ENCODE measurements around the gene CD84. TPM values are rescaled to one million over a fixed set of nuclear protein-coding genes. Genes with fewer than 3 reads are reported as not detected.

Gene CD84
- total RNA-seq, 2 donors from 2014 or later: 1.3 to 3.0 TPM

- Histone ChIP-seq H3K27ac (no peak overlapping the region), H3K9ac (ENCODE audit: low read depth in 2 of 2, low read length in 2 of 2) (no peak overlapping the region), H3K4me1 (no peaks in the 10 kb centered on the region), H3K36me3 (no peaks in the 10 kb centered on the region), H3K9me3 (no peaks in the 10 kb centered on the region), H3K27me3 (no peaks in the 10 kb centered on the region), H3K4me3 (no peak overlapping the region)
- intact Hi-C loops (cut with DNase I): no loop called here
- TF ChIP-seq CTCF (IDR thresholded peaks at IDR 0.05): no peak
- no peak for DNase-seq
These were observed 28.7 kb downstream of the CD84 start for GRCh38 chr1:160550572-160551034.

- intact Hi-C loops (cut with DNase I): loop anchor here (10.0 kb wide), 1 partner anchor 55 kb away; no protein-coding TSS in a partner anchor
- Histone ChIP-seq H3K4me1 (no peaks in the 10 kb centered on the region), H3K36me3 (no peaks in the 10 kb centered on the region), H3K4me3 (no peak overlapping the region), H3K27ac (no peak overlapping the region), H3K9me3 (no peaks in the 10 kb centered on the region), H3K27me3 (no peaks in the 10 kb centered on the region), H3K9ac (ENCODE audit: low read depth in 2 of 2, low read length in 2 of 2) (no peak overlapping the region)
- no peak for TF ChIP-seq CTCF (IDR thresholded peaks at IDR 0.05)
- DNase-seq: no peak
These were observed 29.7 kb downstream of the CD84 start for GRCh38 chr1:160549665-160550006.

- no peak for TF ChIP-seq CTCF (IDR thresholded peaks at IDR 0.05)
These were observed 30.2 kb downstream of the CD84 start for GRCh38 chr1:160548960-160549664.

GRCh38 chr1:160548183-160548582 is 31.1 kb downstream of the CD84 start:
- no peak overlapping the region for H3K9ac ChIP-seq (ENCODE audit: low read depth in 2 of 2, low read length in 2 of 2)
- no peaks in the 10 kb centered on the region for H3K4me1 ChIP-seq
- TF ChIP-seq CTCF (IDR thresholded peaks at IDR 0.05): no peak
- no peak for DNase-seq
- H3K9me3 ChIP-seq: no peaks in the 10 kb centered on the region
- H3K4me3 ChIP-seq: no peak overlapping the region
- H3K27me3 ChIP-seq: no peaks in the 10 kb centered on the region
- intact Hi-C loops (cut with DNase I): loop anchor here (10.0 kb wide), 1 partner anchor 57 kb away; no protein-coding TSS in a partner anchor
- H3K27ac ChIP-seq: no peak overlapping the region
- no peaks in the 10 kb centered on the region for H3K36me3 ChIP-seq

More at GRCh38 chr1:160548960-160549664, 30.2 kb downstream of the CD84 start:
- Histone ChIP-seq H3K9ac (ENCODE audit: low read depth in 2 of 2, low read length in 2 of 2) (no peak overlapping the region), H3K4me3 (no peak overlapping the region), H3K36me3 (no peaks in the 10 kb centered on the region), H3K4me1 (no peaks in the 10 kb centered on the region), H3K27me3 (no peaks in the 10 kb centered on the region), H3K27ac (no peak overlapping the region), H3K9me3 (no peaks in the 10 kb centered on the region)
- intact Hi-C loops (cut with DNase I): loop anchor here (10.0 kb wide), 1 partner anchor 56 kb away; no protein-coding TSS in a partner anchor
- no peak for DNase-seq

GRCh38 chr1:160547422-160547821 is 31.9 kb downstream of the CD84 start:
- TF ChIP-seq CTCF (IDR thresholded peaks at IDR 0.05): no peak
- Histone ChIP-seq H3K9ac (ENCODE audit: low read depth in 2 of 2, low read length in 2 of 2) (no peak overlapping the region), H3K9me3 (no peaks in the 10 kb centered on the region), H3K27ac (no peak overlapping the region), H3K27me3 (no peaks in the 10 kb centered on the region), H3K36me3 (no peaks in the 10 kb centered on the region), H3K4me3 (no peak overlapping the region), H3K4me1 (no peaks in the 10 kb centered on the region)
- intact Hi-C loops (cut with DNase I): loop anchor here (10.0 kb wide), 1 partner anchor 57 kb away; no protein-coding TSS in a partner anchor
- no peak for DNase-seq
